DND-41 (cell line): Measurements from ENCODE around the gene CHN2.

Experiments used
- EZH2 ChIP-seq: IDR thresholded peaks from 3 replicates; pipeline ENCODE4 v1.6.1; 2012; ENCODE audit warnings: borderline replicate concordance, low read depth, mild to moderate bottlenecking, moderate library complexity, low read length, inconsistent platforms; ENCODE audit not compliant: severe bottlenecking
- TF ChIP-seq, protein P1 (sequence below): IDR thresholded peaks from 2 replicates; pipeline ENCODE4 v1.5.1; 2012; ENCODE audit warnings: borderline replicate concordance, low read length, moderate library complexity, mild to moderate bottlenecking; ENCODE audit not compliant: poor library complexity, severe bottlenecking; ENCODE audit errors: extremely low read depth

DNA sequence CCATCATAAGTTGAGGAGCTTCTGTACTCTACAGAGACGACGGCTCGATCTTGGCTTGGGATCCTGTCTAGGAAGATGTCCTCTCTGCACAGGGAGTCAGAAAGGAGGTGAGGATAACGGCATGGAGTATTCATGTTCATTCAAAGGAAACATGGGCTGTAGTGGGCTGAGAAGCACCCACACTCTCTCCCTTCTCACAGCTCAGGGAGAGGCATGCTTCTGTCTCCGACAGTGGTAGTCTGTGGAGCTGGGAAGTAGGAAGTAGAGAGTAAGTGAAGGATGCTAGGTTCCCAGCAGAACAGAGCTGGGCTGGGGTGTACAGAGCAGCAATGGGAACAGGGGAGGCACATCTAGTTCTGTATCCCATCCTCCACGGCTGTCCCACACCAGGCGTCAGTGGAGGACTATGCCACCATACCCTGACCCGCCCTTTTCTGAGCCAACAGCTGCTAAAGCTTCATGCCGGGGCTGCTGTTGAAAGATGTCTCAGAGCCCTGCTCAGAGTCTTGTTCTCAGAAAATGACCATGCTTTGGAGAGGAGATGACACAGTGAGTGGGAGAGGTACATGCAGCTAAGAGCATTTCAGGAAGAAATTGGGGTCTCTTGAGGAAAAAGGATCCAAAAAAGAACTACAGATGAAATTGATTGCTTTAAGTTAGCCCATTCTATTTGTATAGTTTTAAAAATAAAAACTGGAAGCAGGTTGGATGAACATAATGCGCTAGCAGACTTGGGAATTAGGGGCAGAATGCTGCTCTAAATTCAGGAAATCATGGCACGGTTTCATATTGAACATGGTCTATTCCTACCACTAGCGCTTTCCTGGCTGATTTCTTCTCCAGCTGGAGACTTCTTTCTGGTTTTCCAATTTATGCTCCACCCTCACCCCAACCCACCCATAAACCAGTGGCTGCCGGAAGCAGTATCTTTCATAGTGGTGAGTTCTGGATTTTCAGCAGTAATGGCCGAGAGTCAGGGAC lies 138.6 kb downstream of the CHN2 start:
- TF ChIP-seq, protein P1, sequence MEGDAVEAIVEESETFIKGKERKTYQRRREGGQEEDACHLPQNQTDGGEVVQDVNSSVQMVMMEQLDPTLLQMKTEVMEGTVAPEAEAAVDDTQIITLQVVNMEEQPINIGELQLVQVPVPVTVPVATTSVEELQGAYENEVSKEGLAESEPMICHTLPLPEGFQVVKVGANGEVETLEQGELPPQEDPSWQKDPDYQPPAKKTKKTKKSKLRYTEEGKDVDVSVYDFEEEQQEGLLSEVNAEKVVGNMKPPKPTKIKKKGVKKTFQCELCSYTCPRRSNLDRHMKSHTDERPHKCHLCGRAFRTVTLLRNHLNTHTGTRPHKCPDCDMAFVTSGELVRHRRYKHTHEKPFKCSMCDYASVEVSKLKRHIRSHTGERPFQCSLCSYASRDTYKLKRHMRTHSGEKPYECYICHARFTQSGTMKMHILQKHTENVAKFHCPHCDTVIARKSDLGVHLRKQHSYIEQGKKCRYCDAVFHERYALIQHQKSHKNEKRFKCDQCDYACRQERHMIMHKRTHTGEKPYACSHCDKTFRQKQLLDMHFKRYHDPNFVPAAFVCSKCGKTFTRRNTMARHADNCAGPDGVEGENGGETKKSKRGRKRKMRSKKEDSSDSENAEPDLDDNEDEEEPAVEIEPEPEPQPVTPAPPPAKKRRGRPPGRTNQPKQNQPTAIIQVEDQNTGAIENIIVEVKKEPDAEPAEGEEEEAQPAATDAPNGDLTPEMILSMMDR: no peak
- no peak for TF ChIP-seq EZH2
